SK-N-SH treated with all-trans-retinoic acid at 6 μM for 48 hours (cell line): ENCODE results near the gene C12orf42.
A peak's percentile ranks its signal among the peaks of the same experiment; 100 is the strongest.
"Not testable (repeated sequence)": the region's sequence is repeated elsewhere in the genome, so short reads cannot be mapped to it uniquely, and the experiment has no call there.

ENCODE experiments used
- ATAC-seq: fragments of 200-7000 bp; cut with Tn5 transposase; 3 replicates; pipeline ENCODE4 v1.9.1; 2020; ENCODE audit warnings: mild to moderate bottlenecking, moderate library complexity
- ARNTL ChIP-seq: fragments of 450-650 bp; formaldehyde crosslinking; IDR thresholded peaks from 2 replicates; pipeline ENCODE4 v1.5.0; 2020; ENCODE audit warnings: low read depth, mild to moderate bottlenecking, moderate library complexity, borderline replicate concordance
- BACH2 ChIP-seq: fragments of 250-450 bp; sonication (Bioruptor Pico); IDR thresholded peaks from 2 replicates; pipeline ENCODE4 v1.9.0; 2021; ENCODE audit warnings: mild to moderate bottlenecking, borderline replicate concordance
- CSDC2 ChIP-seq: fragments of 250-450 bp; sonication (Bioruptor Pico); IDR thresholded peaks from 2 replicates; pipeline ENCODE4 v1.5.0; 2020; ENCODE audit warnings: mild to moderate bottlenecking, moderate library complexity
- ESRRG ChIP-seq: fragments of 250-450 bp; sonication (Bioruptor Pico); IDR thresholded peaks from 2 replicates; pipeline ENCODE4 v1.6.1; 2021; ENCODE audit warnings: mild to moderate bottlenecking
- GLIS3 ChIP-seq: fragments of 250-450 bp; sonication (Bioruptor Pico); IDR thresholded peaks from 2 replicates; pipeline ENCODE4 v1.5.0; 2020; ENCODE audit warnings: mild to moderate bottlenecking, moderate library complexity
- ISL1 ChIP-seq: fragments of 250-450 bp; sonication (Bioruptor Pico); IDR thresholded peaks from 2 replicates; pipeline ENCODE4 v2.1.2; 2022; ENCODE audit warnings: mild to moderate bottlenecking, moderate library complexity
- PATZ1 ChIP-seq: fragments of 250-450 bp; sonication (Bioruptor Pico); IDR thresholded peaks from 2 replicates; pipeline ENCODE4 v1.8.0; 2020; ENCODE audit warnings: mild to moderate bottlenecking, moderate library complexity, borderline replicate concordance
- POU6F1 ChIP-seq: fragments of 250-450 bp; sonication (Bioruptor Pico); IDR thresholded peaks from 2 replicates; pipeline ENCODE4 v1.8.0; 2021; ENCODE audit warnings: low read depth, mild to moderate bottlenecking, moderate library complexity, borderline replicate concordance
- PPARA ChIP-seq: fragments of 250-450 bp; sonication (Bioruptor Pico); IDR thresholded peaks from 2 replicates; pipeline ENCODE4 v1.5.0; 2020; ENCODE audit warnings: mild to moderate bottlenecking, borderline replicate concordance
- RARB ChIP-seq: fragments of 250-450 bp; sonication (Bioruptor Pico); IDR thresholded peaks from 2 replicates; pipeline ENCODE4 v1.8.0; 2021; ENCODE audit warnings: mild to moderate bottlenecking, moderate library complexity
- SNAI2 ChIP-seq: fragments of 250-450 bp; sonication (Bioruptor Pico); IDR thresholded peaks from 2 replicates; pipeline ENCODE4 v1.5.0; 2020; ENCODE audit warnings: mild to moderate bottlenecking, moderate library complexity
- TCF4 ChIP-seq: fragments of 250-450 bp; sonication (Bioruptor Pico); IDR thresholded peaks from 2 replicates; pipeline ENCODE4 v1.8.0; 2021; ENCODE audit warnings: mild to moderate bottlenecking, moderate library complexity, borderline replicate concordance
- TOX ChIP-seq: fragments of 250-450 bp; sonication (Bioruptor Pico); IDR thresholded peaks from 2 replicates; pipeline ENCODE4 v1.8.0; 2021; ENCODE audit warnings: mild to moderate bottlenecking, moderate library complexity, borderline replicate concordance
- ZC3H10 ChIP-seq: fragments of 250-450 bp; sonication (Bioruptor Pico); IDR thresholded peaks from 2 replicates; pipeline ENCODE4 v1.5.1; 2021; ENCODE audit warnings: mild to moderate bottlenecking, moderate library complexity
- ZFP3 ChIP-seq: fragments of 250-450 bp; sonication (Bioruptor Pico); IDR thresholded peaks from 2 replicates; pipeline ENCODE4 v1.5.0; 2020; ENCODE audit warnings: mild to moderate bottlenecking, moderate library complexity
- ZFP30 ChIP-seq: fragments of 450-650 bp; formaldehyde crosslinking; IDR thresholded peaks from 2 replicates; pipeline ENCODE4 v1.5.0; 2022; ENCODE audit warnings: mild to moderate bottlenecking, moderate library complexity
- ZNF565 ChIP-seq: fragments of 450-650 bp; formaldehyde crosslinking; conservative IDR thresholded peaks from 2 replicates; pipeline ENCODE4 v1.5.0; 2020; ENCODE audit warnings: low read depth, mild to moderate bottlenecking, moderate library complexity
- ZNF70 ChIP-seq: fragments of 450-650 bp; formaldehyde crosslinking; IDR thresholded peaks from 2 replicates; pipeline ENCODE4 v1.5.0; 2020; ENCODE audit warnings: mild to moderate bottlenecking, moderate library complexity
- TF ChIP-seq, protein P1 (sequence below): fragments of 250-450 bp; sonication (Bioruptor Pico); IDR thresholded peaks from 2 replicates; pipeline ENCODE4 v1.5.1; 2021; ENCODE audit warnings: mild to moderate bottlenecking, moderate library complexity

The C12orf42 gene

GRCh38 chr12:103441437-103442181 lies 54.2 kb downstream of the C12orf42 start:
- ATAC-seq, result no peak
- TF ChIP-seq ISL1, result no peak
- no peak for TF ChIP-seq BACH2
- no peak for TF ChIP-seq ZFP3 (CRISPR knock-in tag)
- TF ChIP-seq ARNTL (CRISPR knock-in tag), result no peak

DNA sequence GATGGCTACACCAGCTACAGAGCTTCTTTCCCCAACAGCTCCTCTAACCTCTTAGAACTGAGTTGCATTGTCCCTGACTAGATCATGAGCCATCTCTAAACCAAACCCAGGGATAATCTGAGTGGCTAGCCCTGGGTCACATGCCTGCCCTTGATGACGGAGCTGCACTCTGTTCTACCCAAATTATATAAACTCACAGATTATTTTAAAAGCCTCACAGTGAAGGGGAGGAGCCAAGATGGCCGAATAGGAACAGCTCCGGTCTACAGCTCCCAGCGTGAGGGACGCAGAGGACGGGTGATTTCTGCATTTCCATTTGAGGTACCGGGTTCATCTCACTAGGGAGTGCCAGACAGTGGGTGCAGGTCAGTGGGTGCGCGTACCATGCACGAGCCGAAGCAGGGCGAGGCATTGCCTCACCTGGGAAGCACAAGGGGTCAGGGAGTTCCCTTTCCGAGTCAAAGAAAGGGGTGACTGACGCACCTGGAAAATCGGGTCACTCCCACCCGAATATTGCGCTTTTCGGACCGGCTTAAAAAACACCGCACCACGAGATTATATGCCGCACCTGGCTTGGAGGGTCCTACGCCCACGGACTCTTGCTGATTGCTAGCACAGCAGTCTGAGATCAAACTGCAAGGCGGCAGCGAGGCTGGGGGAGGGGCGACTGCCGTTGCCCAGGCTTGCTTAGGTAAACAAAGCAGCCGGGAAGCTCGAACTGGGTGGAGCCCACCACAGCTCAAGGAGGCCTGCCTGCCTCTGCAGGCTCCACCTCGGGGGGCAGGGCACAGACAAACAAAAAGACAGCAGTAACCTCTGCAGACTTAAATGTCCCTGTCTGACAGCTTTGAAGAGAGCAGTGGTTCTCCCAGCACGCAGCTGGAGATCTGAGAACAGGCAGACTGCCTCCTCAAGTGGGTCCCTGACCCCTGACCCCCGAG lies 61.3 kb downstream of the C12orf42 start:
- ATAC-seq, result not testable (repeated sequence)

DNA sequence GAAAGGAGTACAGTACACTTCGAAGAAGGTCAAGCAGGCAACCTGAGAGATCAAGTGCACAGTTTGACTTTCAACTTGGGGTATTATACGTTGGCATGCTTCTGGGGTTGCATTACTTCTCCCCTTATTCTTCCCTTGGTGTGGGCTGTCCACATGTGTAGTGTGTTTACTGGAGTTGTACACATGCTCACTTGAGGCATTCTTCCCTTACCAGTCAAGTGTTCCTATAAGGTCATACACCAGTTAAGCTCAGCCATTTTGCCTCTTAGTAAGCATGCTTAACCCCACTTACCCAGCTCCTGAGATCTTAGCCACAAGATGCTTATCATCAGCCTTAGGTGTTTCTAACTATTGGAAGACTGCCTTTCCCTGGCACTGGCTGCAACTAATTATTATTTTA lies 63.8 kb downstream of the C12orf42 start:
- TF ChIP-seq ZFP30 (CRISPR knock-in tag), result no peak
- no peak for TF ChIP-seq ZNF70 (CRISPR knock-in tag)
- TF ChIP-seq PATZ1 (CRISPR knock-in tag), result no peak
- no peak for TF ChIP-seq SNAI2 (CRISPR knock-in tag)
- no peak for TF ChIP-seq ZNF565 (CRISPR knock-in tag)
- TF ChIP-seq ZC3H10 (CRISPR knock-in tag), result no peak
- ATAC-seq, result no peak

DNA sequence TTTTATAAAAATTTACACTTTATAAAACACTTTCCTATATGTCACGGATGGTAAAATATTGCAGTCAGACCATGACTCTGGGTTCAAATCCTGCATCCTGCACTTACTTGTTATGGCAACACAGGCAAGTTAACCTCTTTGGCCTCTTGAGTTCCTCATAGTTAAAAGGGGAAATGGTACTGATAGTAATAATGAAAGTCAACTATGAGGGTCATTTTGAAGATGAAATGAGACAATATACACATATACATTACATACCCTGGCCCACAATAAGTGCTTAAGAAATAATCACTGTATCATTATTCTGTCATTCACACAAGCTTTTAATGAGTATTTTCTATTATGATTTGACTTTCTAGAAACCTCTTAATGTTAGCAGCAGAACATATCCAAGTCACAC lies 64.4 kb downstream of the C12orf42 start:
- no peak for ATAC-seq
- TF ChIP-seq, protein P1, sequence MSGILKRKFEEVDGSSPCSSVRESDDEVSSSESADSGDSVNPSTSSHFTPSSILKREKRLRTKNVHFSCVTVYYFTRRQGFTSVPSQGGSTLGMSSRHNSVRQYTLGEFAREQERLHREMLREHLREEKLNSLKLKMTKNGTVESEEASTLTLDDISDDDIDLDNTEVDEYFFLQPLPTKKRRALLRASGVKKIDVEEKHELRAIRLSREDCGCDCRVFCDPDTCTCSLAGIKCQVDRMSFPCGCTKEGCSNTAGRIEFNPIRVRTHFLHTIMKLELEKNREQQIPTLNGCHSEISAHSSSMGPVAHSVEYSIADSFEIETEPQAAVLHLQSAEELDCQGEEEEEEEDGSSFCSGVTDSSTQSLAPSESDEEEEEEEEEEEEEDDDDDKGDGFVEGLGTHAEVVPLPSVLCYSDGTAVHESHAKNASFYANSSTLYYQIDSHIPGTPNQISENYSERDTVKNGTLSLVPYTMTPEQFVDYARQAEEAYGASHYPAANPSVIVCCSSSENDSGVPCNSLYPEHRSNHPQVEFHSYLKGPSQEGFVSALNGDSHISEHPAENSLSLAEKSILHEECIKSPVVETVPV (CRISPR knock-in tag), result no peak
- TF ChIP-seq TOX (CRISPR knock-in tag) (no peak), ZFP30 (CRISPR knock-in tag) (no peak), GLIS3 (no peak), BACH2 (no peak)
- TF ChIP-seq, all 23 proteins: peak for 0

DNA sequence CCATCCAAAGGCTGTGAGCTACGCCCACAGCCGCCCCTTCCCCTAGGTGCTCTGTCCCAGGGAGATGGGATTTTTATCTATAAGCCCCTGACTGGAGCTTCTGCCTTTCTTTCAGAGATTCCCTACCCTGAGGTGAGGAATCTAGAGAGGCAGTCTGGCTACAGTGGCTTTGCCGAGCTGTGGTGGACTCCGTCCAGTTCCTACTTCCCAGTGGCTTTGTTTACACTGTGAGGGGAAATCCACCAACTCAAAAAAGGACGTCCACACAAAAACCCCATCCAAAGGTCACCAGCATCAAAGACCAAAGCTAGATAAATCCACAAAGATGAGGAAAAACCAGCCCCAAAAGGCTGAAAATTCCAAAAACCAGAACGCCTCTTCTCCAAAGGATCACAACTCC lies 70.1 kb downstream of the C12orf42 start:
- not testable (repeated sequence) for ATAC-seq

DNA sequence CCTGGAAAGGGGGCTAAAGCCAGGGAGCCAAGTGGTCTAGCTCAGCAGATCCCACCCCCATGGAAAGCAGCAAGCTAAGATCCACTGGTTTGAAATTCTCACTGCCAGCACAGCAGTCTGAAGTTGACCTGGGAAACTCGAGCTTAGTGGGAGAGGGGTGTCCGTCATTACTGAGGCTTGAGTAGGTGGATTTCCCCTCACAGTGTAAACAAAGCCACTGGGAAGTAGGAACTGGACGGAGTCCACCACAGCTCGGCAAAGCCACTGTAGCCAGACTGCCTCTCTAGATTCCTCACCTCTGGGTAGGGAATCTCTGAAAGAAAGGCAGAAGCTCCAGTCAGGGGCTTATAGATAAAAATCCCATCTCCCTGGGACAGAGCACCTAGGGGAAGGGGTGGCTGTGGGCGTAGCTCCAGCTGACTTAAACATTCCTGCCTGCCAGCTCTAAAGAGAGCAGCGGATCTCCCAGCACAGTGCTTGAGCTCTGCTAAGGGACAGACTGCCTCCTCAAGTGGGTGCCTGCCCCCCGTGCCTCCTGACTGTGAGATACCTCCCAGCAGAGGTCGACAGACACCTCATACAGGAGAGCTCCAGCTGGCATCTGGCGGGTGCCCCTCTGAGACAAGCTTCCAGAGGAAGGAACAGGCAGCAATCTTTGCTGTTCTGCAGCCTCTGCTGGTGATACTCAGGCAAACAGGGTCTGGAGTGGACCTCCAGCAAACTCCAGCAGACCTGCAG lies 70.8 kb downstream of the C12orf42 start:
- ATAC-seq, result not testable (repeated sequence)

DNA sequence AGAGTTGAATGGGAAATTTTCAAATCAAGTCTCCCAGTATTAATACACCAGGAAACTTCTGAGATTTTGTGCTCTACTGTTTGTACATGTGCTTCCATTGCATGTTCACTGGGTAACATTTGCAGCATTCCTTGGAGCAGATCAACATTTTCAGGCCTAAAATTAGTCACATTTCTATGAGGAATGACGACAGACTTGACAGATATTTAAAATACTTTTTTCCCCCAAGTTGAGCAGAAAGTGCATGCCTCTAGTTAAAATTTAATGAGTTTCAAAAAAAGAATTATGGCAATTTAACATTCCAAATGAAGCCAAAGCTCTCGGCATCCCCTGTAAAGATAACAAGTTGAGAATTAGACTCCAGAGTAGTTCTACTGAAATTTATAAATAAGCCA lies 72.3 kb downstream of the C12orf42 start:
- ATAC-seq, result no peak
- no peak for TF ChIP-seq CSDC2 (CRISPR knock-in tag)
- TF ChIP-seq, all 23 proteins: peak for 0

DNA sequence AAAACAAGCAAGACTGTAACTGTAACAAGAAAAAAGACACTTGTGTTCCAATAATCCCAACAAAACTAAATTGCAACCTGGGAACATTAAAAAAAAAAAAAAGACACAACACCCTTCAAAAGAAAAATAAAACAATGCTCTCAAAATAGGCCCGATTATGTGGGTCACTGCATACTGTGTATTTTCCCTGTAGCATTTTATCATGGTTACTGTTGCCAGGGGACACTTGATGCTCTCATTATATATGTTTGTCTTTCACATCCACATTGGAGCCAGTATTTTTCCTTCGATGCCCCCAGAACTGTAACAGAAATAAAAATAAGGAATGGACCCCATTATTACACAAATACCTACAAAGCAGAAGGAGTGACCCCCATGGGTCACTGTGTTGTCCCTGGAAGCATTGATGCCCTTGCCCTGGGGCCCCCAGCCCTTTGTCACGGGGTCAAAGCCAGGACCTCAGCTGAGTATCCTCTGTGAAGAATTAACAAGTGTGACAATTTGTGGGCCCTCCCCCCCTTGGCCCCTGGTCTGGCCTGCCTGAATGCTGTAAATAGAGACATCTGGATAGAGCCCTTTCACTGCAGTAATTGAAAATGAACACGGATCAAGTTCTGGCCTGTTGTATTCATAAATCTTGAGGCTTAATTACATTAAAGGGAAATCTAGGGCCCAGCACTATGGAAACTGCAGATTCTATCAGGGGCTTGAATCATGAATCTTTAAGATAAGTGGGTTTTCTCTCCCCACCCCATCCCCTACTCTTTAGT lies 72.8 kb downstream of the C12orf42 start:
- ATAC-seq, result no peak
- no peak for TF ChIP-seq ZFP30 (CRISPR knock-in tag)
- no peak for TF ChIP-seq POU6F1 (CRISPR knock-in tag)
- TF ChIP-seq ESRRG (CRISPR knock-in tag), result no peak
- no peak for TF ChIP-seq ARNTL (CRISPR knock-in tag)
- peak; percentile 88 for TF ChIP-seq TCF4 (CRISPR knock-in tag)
- TF ChIP-seq PPARA, result no peak
- TF ChIP-seq, protein P1 (CRISPR knock-in tag), result no peak
- TF ChIP-seq RARB (CRISPR knock-in tag), result no peak
- TF ChIP-seq CSDC2 (CRISPR knock-in tag), result no peak
